GM21786 (cell line): ENCODE data around the gene PSAP.

ENCODE experiments used
- ATAC-seq: cut with Tn5 transposase; IDR thresholded peaks from one replicate; pipeline ENCODE4 v1.9.1; 2021; ENCODE audit not compliant: unreplicated experiment

The PSAP gene

DNA sequence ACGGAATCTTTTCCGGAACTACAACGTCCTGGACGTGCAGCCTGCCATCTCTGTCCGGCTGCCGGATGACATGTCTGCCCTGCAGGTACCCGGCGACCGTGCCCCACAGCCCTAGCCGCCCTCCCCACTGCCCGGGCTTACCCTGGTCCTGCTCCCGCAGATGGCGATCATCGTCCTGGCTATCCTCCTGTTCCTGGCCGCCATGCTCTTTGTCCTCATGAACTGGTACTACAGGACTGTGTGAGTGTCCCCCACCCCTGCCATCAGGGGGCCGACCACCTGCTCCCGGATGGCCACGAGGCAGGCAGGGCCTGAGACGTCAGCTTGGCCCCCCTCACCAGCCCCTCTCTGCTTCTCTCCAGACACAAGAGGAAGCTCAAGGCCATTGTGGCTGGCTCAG is 39.7 kb downstream of the PSAP start:
- ATAC-seq = no peak

- ATAC-seq = no peak
Measured at GRCh38 chr10:71810048-71810750, 40.9 kb downstream of the PSAP start.

- no peak for ATAC-seq
Measured at GRCh38 chr10:71809628-71810027, 41.4 kb downstream of the PSAP start.

GRCh38 chr10:71807557-71808510 is 43.2 kb downstream of the PSAP start:
- ATAC-seq = no peak

- ATAC-seq = no peak
Measured at GRCh38 chr10:71806704-71807556, 44.1 kb downstream of the PSAP start.

GRCh38 chr10:71805776-71806703 is 45.0 kb downstream of the PSAP start:
- ATAC-seq = no peak

DNA sequence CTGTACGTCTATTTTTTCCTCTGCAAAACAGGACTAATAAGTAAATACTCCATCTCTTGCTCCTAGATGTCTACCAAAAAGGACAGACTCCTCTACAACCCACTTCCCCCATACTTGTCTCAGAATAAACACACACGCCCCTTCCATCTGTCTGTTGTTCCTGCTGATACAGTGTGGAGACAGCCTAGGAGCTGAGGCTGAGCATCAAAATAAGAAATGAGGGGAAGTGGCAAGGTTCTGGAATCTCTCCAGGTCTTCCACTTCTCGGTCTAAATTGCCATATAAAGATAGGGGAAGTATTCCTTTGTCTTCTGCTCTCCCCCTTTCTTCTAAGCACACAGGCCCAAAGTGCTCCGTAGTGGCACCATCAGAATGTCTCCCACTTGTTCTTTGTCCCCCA is 47.0 kb downstream of the PSAP start:
- no peak for ATAC-seq

- no peak for ATAC-seq
Measured at GRCh38 chr10:71802715-71803488, 48.1 kb downstream of the PSAP start.

DNA sequence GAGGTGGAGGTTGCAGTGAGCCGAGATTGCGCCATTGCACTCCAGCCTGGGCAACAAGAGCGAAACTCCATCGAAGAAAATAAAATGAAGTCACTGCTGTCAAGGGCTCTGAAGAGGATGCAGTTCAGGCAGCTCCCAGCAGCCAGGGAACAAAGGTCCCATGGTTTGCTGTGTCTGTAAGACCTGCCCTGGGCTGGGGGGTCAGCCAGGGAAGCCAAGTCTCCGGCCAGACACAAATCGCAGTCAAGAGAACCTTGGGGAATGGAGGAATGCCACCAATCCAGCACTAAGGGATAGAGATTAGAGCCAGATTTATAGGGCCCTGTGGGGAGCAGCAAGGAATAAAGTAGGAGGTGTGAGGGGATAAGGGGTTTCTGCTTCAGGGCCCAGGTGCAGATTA is 48.8 kb downstream of the PSAP start:
- no peak for ATAC-seq

DNA sequence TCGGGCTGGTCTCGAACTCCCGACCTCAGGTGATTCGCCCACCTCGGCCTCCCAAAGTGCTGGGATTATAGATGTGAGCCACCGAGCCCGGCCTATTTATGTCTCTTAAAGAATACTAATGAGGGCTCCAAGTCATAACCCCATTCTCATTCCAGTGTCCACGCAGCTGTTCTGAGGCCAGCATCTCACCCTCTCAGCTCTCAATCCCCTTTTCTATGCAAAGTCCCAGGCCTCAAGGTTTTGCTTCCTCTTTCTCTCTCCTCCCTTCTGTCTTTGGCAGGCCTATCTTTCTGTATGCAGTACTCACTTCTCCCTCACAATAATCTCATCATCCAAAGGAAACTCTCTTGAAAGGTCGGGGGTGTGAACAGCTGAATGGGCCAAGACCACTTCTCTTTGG is 49.7 kb downstream of the PSAP start:
- peak; percentile 89 for ATAC-seq

DNA sequence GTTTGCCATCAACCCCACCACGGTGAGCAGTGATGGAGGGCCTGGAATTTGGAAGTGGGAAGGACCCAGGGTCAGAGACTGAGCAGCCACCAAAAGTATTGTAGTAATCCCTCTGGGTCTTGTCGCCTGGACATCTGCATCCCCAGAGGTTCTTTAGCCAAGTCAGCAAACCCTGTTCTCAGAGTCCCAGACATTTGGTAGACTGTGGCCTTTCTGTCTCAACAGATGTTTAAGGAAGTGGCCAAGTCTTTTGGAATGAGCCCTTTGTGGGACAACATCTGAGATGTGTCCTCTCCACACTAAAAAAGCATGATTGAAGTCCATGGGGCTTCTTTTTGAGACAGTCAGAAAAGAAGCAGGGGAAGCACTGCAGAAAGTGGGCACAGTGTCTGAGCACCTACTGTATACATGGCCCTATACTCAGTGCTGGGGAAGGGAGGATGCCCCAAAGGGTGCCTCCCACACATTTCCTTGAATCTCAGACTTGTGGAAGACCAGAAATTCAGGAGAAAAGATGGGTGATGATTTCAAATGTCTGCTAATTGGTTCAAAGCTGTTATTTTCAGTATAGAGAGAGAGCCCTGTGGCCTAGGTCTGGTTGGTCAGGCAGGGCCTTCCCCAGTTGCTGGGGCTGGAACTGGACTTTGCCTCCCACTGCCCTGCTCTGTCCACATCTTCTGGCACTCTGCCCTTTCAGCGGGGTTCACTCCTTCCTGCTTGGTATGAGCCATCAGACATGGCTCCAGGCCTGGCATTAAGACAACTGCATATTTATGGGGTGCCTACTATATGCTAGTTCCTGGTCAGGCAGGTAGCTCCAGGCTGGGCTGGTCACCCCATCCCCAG is 51.2 kb downstream of the PSAP start:
- no peak for ATAC-seq

DNA sequence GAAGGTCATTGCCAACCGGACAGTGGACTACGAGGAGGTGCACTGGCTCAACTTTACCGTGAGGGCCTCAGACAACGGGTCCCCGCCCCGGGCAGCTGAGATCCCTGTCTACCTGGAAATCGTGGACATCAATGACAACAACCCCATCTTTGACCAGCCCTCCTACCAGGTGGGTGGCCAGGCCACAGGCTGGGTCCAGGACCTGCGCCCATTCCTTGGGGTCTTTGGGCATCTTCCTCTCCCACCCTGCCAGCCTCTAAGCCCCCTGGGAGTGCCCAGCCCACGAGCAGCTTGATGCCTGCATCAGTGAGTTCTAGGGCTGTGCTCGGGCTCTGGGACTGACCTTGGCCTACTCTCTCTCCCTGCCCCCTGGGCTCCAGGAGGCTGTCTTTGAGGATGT is 51.9 kb downstream of the PSAP start:
- no peak for ATAC-seq

DNA sequence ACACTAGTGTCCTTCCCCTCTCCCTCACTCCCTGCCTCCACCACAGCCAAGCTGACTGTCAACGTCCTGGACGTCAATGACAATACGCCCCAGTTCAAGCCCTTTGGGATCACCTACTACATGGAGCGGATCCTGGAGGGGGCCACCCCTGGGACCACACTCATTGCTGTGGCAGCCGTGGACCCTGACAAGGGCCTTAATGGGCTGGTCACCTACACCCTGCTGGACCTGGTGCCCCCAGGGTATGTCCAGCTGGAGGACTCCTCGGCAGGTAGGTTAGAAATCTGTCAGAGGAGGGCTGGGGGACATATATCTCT is 52.8 kb downstream of the PSAP start:
- ATAC-seq = no peak

DNA sequence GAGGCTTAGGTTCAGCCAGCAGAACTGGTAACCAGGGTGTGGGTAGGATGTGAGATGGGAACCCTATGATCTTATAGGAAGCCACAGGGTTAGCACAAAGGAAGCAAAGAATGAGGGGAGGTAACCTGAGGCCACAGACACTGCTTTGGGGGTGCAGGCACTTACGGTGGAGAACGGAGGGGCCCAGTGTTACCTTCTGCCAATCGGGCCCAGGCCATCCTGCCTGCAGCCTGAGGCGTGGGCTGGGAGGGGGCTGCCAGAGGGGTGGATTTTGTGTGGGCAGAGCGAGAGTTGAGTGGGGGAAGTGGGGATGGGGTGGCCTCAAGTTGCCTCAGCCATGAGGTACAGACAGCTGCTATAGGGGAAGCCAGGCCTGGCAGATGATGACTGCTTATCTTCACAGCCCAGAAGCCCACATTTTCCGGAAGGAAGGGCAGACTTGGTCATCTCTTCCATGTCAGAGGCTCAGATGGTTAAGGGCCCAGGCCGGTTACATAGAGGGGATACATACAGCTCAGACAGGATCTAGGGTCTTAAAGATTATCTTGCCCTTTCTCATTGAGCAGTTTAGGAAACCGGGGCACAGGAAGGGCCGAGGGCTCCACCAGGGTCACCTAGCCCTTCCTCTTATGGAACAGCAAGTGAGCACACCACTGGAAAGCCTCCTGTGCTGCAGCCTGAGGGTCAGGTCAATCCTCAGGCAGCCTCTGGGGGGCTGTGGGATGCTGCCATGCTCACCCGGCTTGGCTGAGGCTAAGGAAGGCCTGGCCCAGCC is 53.3 kb downstream of the PSAP start:
- ATAC-seq = no peak

- ATAC-seq = no peak
Measured at GRCh38 chr10:71796749-71797405, 54.2 kb downstream of the PSAP start.

DNA sequence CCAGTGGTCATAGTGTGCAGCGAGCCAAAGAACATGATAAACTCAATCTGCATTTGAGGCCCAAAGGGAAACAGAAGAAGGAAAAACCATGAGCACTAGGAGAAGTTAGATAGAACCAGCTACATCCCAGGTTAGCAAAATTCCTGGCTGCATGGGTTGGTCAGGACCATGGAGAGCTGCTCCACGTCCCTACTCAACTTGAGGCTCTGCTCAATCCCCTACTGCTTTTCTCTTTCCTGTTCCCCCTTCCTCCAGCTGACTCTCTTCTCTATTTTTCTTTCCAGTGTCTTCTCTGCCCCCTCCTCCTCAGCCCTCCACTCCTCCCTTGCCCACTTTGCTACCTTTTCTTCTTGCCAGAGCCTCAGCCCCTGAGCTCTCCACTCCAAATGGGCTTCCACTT is 55.8 kb downstream of the PSAP start:
- no peak for ATAC-seq

GRCh38 chr10:71790749-71791440 is 60.2 kb downstream of the PSAP start:
- ATAC-seq = peak; percentile 52
